A549 treated with GW870086 at 1 μM for 4 hours (cell line): Measurements from ENCODE around the gene MYO1G. TPM values are rescaled to one million over a fixed set of nuclear protein-coding genes. Genes with fewer than 3 reads are reported as not detected.

Source experiments
- total RNA-seq: library from RNA; stranded (reverse); fragments of 200-300 nt; extraction: Qiagen RNA extraction; gene quantifications from 5 replicates; pipeline ENCODE4 v1.2.3, GENCODE V29; 2022; ENCODE audit warnings: low read depth

Gene MYO1G
- 0.10 to 0.26 TPM (median 0.17 TPM) in 5 replicates for total RNA-seq

GRCh38 chr7:44978511-44979366, at the start of gene MYO1G:
Gene MYO1G, minus strand, starts transcription at chr7:44979015. Its CDS starts 54 bp downstream, at chr7:44978961.

GRCh38 chr7:45000093-45001032, 21.5 kb upstream of the MYO1G start, which contains the start of gene CCM2:
Gene CCM2, plus strand, starts transcription at chr7:45000201. Its CDS starts 133 bp downstream, at chr7:45000334.

Other genes starting within 250 kb of the MYO1G start
- 24.8 to 32.9 TPM (median 31.7 TPM) in 5 replicates for gene ZMIZ2, start 230.2 kb downstream of the MYO1G start, total RNA-seq
- gene PPIA, start 182.3 kb downstream of the MYO1G start, total RNA-seq: 4,906 to 6,290 TPM (median 5,166 TPM) in 5 replicates
- gene H2AZ2, start 130.9 kb downstream of the MYO1G start, total RNA-seq: 212 to 256 TPM (median 244 TPM) in 5 replicates
- gene PURB, start 93.5 kb downstream of the MYO1G start, total RNA-seq: 10.8 to 14.5 TPM (median 13.0 TPM) in 5 replicates
- 38.5 to 48.2 TPM (median 46.2 TPM) in 5 replicates for gene CCM2, start 21.2 kb upstream of the MYO1G start, total RNA-seq
- gene NACAD, start 110.0 kb upstream of the MYO1G start, total RNA-seq: 0.10 to 0.28 TPM (median 0.23 TPM) in 5 replicates
- gene TBRG4, start 132.7 kb upstream of the MYO1G start, total RNA-seq: 106 to 111 TPM (median 110 TPM) in 5 replicates
- gene RAMP3, start 178.8 kb upstream of the MYO1G start, total RNA-seq: not detected in 5 replicates